Pancreas (tissue), 10 donors: ENCODE measurements around the gene ANTXR2. TPM values are rescaled to one million over a fixed set of nuclear protein-coding genes. Genes with fewer than 3 reads are reported as not detected.

Source experiments
- ATAC-seq, 4 donors: fragments of 200-7000 bp; cut with Tn5 transposase; one replicate each; pipeline versions ENCODE4 v1.8.0 to v1.9.1; 2020; ENCODE audit warnings: mild to moderate bottlenecking in 4 of 4, moderate library complexity in 4 of 4
- DNase-seq, 6 donors: peaks; one replicate each; pipeline ENCODE4 v3.0.0-alpha.2; 2020
- FAIRE-seq: peaks from 2 replicates; lab custom pipeline; 2012; peaks lifted over from hg19 to GRCh38; lab: Jason Lieb, UNC
- H3K27ac ChIP-seq, 4 donors: fragments of 200-600 bp; sonication (generic); 1 replicate in 3 of 4; 2 replicates in 1 of 4; pipeline versions ENCODE4 v1.5.0 to v1.8.0; 2020
- H3K27me3 ChIP-seq, 4 donors: fragments of 200-600 bp; one replicate each; pipeline ENCODE4 v1.8.0; 2021
- H3K36me3 ChIP-seq, 3 donors: fragments of 200-600 bp; sonication (generic) in 1 of 3; one replicate each; pipeline versions ENCODE4 v1.5.0 to v1.8.0; 2020 to 2021
- H3K4me1 ChIP-seq, 3 donors: fragments of 200-600 bp; one replicate each; pipeline ENCODE4 v1.8.0; 2021
- H3K4me3 ChIP-seq, 4 donors: fragments of 200-600 bp; sonication (generic) in 2 of 4; one replicate each; pipeline versions ENCODE4 v1.5.0 to v1.8.0; 2020 to 2021
- H3K9me3 ChIP-seq, 4 donors: fragments of 200-600 bp; one replicate each; pipeline ENCODE4 v1.8.0; 2021
- WGBS, 2 donors: extraction: QIAGEN DNeasy Blood & Tissue Kit; methylation state at CpG; one replicate each; pipeline ENCODE4 v1.1.7; 2013; 5-methylcytosine and 5-hydroxymethylcytosine counted together
- intact Hi-C, 3 donors: fragments of 100-400 bp; cut with DNase I; formaldehyde crosslinking; loops; one replicate each; pipeline versions ENCODE4 v1.11.1 to v1.14.2; 2022
- polyA plus RNA-seq, 2 donors: library from polyadenylated mRNA; stranded (reverse); fragments of 200-250 nt; gene quantifications; one replicate each; pipeline ENCODE4 v1.2.3, GENCODE V29; 2013
- total RNA-seq, 6 donors: library from RNA; stranded (reverse); fragmentation: NEBNext Ultra II Directional in 4 of 6; extraction: Animal tissue kit (Norgen Biotek cat#: 25700) in 4 of 6; gene quantifications; one replicate each; pipeline versions ENCODE4 v1.2.1 to v1.2.4, GENCODE V29; 2021 to 2023
- TF ChIP-seq, protein P1 (sequence below), 4 donors: fragments of 200-600 bp; sonication (generic) in 3 of 4; IDR thresholded peaks; one replicate each; pipeline versions ENCODE4 v1.5.0 to v1.8.0; 2021; ENCODE audit warnings: antibody characterized with exemption in 4 of 4
- donor health status: healthy with polysubstance abuse.
- donor health status: DM: no; HTN: no; CAD: no; lungs with moderate emphysema.
- donor health status: DM: no; HTN: no; CAD: no.
- donor health status: control.
- donor health status: control.
- donor health status: Bipolar disorder and iron deficiency.
- donor health status: DM: yes; HTN: yes; CAD: no.
- donor health status: DM: no; HTN: no; CAD: no.
- donor health status: DM: no; HTN: no; CAD: no.
- donor health status: DM: yes; HTN: yes; CAD: no.

ANTXR2 gene
- total and polyA plus RNA-seq, 8 donors = 1.4 to 22.4 (median 4.6) TPM

DNA sequence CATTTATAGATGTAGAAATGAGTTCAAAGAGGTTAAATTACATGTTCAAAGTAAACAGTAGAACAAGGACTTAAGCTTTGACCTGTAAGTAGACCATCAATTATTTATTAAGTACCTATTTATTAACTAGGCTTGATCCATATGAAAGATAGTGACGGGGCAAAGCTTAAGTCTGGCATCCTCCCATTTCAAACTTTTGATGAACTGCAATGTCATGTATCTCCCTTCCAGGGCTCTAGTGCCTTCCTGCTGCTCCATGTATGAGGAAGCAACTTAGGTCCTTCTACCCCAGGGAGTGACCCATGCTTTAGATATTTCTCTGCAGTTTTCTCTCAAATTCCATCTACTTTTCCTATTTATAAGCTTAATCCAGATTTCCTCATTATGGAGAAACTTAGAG lies 31.9 kb upstream of the ANTXR2 start:
- peaks cover 0 to 8% (median 0%) of the 10 kb centered on the region in 4 donors for H3K9me3 ChIP-seq
- TF ChIP-seq, protein P1, sequence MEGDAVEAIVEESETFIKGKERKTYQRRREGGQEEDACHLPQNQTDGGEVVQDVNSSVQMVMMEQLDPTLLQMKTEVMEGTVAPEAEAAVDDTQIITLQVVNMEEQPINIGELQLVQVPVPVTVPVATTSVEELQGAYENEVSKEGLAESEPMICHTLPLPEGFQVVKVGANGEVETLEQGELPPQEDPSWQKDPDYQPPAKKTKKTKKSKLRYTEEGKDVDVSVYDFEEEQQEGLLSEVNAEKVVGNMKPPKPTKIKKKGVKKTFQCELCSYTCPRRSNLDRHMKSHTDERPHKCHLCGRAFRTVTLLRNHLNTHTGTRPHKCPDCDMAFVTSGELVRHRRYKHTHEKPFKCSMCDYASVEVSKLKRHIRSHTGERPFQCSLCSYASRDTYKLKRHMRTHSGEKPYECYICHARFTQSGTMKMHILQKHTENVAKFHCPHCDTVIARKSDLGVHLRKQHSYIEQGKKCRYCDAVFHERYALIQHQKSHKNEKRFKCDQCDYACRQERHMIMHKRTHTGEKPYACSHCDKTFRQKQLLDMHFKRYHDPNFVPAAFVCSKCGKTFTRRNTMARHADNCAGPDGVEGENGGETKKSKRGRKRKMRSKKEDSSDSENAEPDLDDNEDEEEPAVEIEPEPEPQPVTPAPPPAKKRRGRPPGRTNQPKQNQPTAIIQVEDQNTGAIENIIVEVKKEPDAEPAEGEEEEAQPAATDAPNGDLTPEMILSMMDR (IDR thresholded peaks at IDR 0.05) = no peak
- no peaks in the 10 kb centered on the region for H3K4me1 ChIP-seq
- intact Hi-C loops = no loop called here
- no peak overlapping the region for H3K4me3 ChIP-seq
- no peak for DNase-seq
- WGBS, 2 donors = 24 to 33% methylated on average over 1 of the region's 1 CpG
- no peaks in the 10 kb centered on the region for H3K27me3 ChIP-seq
- no peak for ATAC-seq
- H3K36me3 ChIP-seq = no peaks in the 10 kb centered on the region
- FAIRE-seq = no peak
- H3K27ac ChIP-seq = no peak overlapping the region

DNA sequence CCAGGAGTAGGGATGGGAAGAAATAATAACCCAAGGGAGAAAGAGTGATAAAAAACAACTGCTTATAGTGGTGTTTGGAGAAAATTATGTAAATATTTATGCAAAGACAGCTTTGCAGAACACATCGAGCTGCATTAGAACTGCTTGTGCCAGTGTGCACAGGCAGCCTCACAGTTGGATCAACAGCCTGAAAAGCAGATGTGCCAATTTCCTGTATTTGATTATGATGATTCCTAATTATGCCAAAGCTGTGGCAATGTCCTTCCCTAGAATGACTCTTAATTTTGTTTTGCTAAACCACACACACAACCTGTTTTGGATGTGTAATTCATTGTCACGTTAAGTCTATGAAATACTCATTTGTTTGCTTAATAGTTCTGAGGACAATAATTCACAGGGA lies 30.6 kb upstream of the ANTXR2 start:
- no peaks in the 10 kb centered on the region for H3K27me3 ChIP-seq
- no peak overlapping the region for H3K27ac ChIP-seq
- TF ChIP-seq, protein P1 (IDR thresholded peaks at IDR 0.05) = no peak
- H3K4me3 ChIP-seq = no peak overlapping the region
- intact Hi-C loops = no loop called here
- no peaks in the 10 kb centered on the region for H3K4me1 ChIP-seq
- no peak for FAIRE-seq
- WGBS, 2 donors = 66 to 68% methylated on average over 2 of the region's 2 CpGs
- peaks cover 0 to 8% (median 0%) of the 10 kb centered on the region in 4 donors for H3K9me3 ChIP-seq
- no peaks in the 10 kb centered on the region for H3K36me3 ChIP-seq
- no peak for ATAC-seq
- no peak for DNase-seq

DNA sequence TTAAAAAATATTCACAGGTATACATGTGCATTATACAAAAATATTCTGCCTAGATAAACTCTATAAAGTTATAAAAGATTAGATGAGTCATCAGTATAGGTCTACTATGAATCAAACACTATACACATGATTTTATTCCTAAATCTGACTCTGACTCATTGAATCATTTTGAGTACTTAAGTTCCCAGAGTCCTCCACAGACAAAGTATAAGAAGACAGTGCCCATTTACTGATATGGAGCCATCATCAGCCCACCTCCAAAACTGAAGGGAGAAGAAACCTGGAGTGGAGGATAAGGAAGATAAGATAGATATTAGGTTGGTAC lies 28.7 kb upstream of the ANTXR2 start:
- intact Hi-C loops = no loop called here
- FAIRE-seq = no peak
- Histone ChIP-seq H3K27ac (no peak overlapping the region), H3K9me3 (peaks cover 0 to under 1% (median 0%) of the 10 kb centered on the region in 4 donors), H3K4me3 (no peak overlapping the region), H3K36me3 (no peaks in the 10 kb centered on the region), H3K27me3 (no peaks in the 10 kb centered on the region), H3K4me1 (no peaks in the 10 kb centered on the region)
- ATAC-seq = no peak
- no peak for DNase-seq
- TF ChIP-seq, protein P1 (IDR thresholded peaks at IDR 0.05) = no peak

DNA sequence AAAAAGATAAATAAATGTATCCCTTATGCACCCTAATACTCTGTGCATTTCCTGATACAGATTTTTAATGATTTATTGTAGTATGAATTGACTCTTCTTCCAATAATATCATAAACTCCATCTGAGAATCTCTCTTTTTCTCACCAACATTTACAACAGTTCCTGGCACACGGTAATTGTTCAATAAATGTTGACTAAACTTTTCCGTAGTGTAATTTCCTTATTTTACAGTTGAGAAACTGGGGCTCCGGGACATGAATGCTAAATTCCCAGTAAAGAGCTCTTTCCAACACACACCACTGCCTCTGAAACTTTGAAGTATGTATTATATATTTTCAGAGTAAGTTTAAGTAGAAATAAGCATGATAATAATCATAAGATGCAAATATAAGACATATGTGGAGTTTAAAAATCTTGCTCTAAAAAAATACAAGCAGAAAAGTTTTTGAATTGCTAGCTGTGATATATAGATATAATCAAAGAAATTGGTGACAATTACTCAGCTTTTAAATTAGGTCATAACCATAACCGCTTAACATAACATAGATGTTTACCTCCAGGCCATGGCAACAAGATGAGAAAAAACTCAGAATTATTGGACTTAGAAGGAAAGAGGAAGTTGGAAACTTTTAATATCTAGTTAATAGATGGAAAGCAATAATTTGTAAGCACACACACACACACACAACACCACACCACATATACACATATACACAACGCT lies 28.2 kb upstream of the ANTXR2 start:
- Histone ChIP-seq H3K27ac (no peak overlapping the region), H3K9me3 (no peaks in the 10 kb centered on the region), H3K36me3 (no peaks in the 10 kb centered on the region), H3K4me1 (no peaks in the 10 kb centered on the region), H3K27me3 (no peaks in the 10 kb centered on the region), H3K4me3 (no peak overlapping the region)
- no peak for FAIRE-seq
- 77 to 84% methylated on average over 5 of the region's 5 CpGs for WGBS, 2 donors
- intact Hi-C loops = no loop called here
- TF ChIP-seq, protein P1 (IDR thresholded peaks at IDR 0.05) = no peak
- DNase-seq = no peak
- ATAC-seq = no peak

DNA sequence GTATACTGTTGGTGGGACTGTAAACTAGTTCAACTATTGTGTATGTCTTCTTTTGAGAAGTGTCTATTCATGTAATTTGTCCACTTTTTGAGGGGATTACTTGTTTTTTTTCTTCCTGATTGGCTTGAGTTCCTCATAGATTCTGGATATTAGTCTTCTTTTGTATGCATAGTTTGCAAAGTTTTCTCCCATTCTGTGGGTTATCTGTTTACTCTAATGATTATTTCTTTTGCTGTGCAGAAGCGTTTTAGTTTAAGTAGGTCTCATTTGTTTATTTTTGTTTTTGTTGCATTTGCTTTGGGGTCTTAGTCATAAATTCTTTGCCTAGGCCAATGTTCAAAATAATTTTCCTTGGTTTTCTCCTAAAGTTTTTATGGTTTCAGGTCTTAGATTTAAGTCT lies 26.6 kb upstream of the ANTXR2 start:
- ATAC-seq (no peak), FAIRE-seq (no peak), DNase-seq (no peak)
- no peaks in the 10 kb centered on the region for H3K27me3 ChIP-seq
- 55 to 63% methylated on average over 1 of the region's 1 CpG for WGBS, 2 donors
- no peak overlapping the region for H3K27ac ChIP-seq
- H3K36me3 ChIP-seq = no peaks in the 10 kb centered on the region
- intact Hi-C loops = no loop called here
- no peaks in the 10 kb centered on the region for H3K4me1 ChIP-seq
- H3K9me3 ChIP-seq = no peaks in the 10 kb centered on the region
- no peak overlapping the region for H3K4me3 ChIP-seq
- TF ChIP-seq, protein P1 (IDR thresholded peaks at IDR 0.05) = no peak
